ENCODE measurements around the gene RAET1L. TPM values are rescaled to one million over a fixed set of nuclear protein-coding genes. Genes with fewer than 3 reads are reported as not detected.
"Not testable (repeated sequence)": the region's sequence is repeated elsewhere in the genome, so short reads cannot be mapped to it uniquely, and the experiment has no call there.

RAET1L gene
- total RNA-seq, 4 donors from 2014 or later = not detected

DNA sequence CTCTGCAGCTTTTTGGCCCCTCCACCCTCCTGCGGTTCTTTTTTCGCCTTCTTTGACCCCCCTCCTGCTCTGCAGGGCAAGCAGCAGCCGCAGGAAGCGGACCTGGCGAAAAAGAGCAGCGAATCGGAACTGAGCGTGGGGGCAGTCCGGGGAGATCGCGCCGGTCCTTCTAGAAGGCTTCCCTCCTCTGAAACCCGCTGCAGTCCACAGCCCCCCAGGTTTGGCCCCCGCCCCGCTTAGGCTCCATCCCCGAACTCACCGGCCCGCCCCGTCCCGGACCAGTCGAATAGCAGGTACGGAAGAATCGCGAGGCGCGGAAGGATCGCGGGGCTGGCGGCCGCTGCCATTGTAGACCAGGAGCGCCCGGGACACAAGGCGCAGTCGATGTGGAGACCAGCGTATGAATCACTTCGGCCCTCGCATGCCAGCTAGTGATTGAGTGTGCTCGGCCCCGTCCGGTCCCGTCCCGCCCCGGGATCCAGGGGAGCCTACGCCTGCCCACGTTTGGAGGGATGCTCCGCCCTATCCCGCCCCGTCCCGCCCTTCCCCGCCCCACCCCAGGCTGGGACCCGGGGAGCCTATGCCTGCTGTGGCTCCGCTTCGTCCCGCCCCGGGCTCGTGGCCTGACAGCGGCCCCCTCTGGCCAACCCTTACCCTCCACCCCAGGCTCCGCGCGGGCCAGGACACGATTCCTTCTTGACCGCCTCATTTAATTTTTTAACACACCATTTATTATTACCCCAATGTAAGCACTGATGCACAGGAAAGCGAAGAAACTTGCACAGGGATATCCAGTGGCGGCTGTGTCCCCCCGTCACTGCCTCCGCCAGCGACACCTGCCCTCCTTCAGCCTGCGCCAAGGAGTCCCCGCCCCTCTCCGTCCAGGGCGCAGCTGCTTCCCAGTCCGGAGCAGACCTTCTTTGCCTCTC, 43.7 kb upstream of the RAET1L start, which contains the start of gene ULBP3:
TSS of gene ULBP3 (minus strand) at position 402 of the 929 bp plus-strand sequence. CDS start at position 347, 55 bp downstream.
- no peaks in the 10 kb centered on the region for H3K36me3 ChIP-seq
- no peaks in the 10 kb centered on the region for H3K27me3 ChIP-seq
- peak; percentile 81 to 94 (median 93) for DNase-seq
- H3K4me3 ChIP-seq = peak within 1 kb of the TSS; percentile 65 to 72 (median 68)
- no peaks in the 10 kb centered on the region for H3K9me3 ChIP-seq
- peaks cover 0 to 11% (median 0%) of the 10 kb centered on the region in 4 donors for H3K4me1 ChIP-seq
- H3K27ac ChIP-seq = peak within 1 kb of the TSS; percentile 26 to 68 (median 42)
- TF ChIP-seq POLR2A (IDR thresholded peaks at IDR 0.05) = peak; percentile 29 to 77
- TF ChIP-seq CTCF (IDR thresholded peaks at IDR 0.05) = peak; percentile 19 to 58 (median 53)

DNA sequence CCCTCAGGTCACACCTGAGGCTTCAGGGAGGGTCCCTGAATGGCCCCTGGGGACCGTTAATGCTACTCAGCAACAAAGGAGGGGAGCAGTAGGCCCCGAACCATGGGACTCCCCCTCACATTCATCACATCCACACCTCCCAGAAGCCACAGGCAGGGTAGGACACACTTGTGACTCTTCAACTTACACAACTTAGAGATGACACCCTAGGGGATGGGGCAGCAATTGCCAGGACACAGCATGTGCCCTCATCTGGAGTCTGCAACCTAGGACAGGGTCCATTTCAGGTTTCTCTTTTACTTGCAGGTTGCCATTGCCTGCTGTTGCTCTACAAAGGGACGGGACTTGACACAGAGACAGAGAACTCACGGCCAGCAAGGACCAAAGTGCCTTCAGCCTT, 42.8 kb upstream of the RAET1L start:
- no peak for TF ChIP-seq POLR2A (IDR thresholded peaks at IDR 0.05)
- no peak for TF ChIP-seq CTCF (IDR thresholded peaks at IDR 0.05)
- Histone ChIP-seq H3K4me1 (peaks cover 0 to 11% (median 0%) of the 10 kb centered on the region in 4 donors), H3K27ac (no peak overlapping the region), H3K36me3 (no peaks in the 10 kb centered on the region), H3K27me3 (no peaks in the 10 kb centered on the region), H3K4me3 (peak overlapping the region; percentile 65 to 72 (median 68)), H3K9me3 (no peaks in the 10 kb centered on the region)
- no peak for DNase-seq

- Histone ChIP-seq H3K36me3 (no peaks in the 10 kb centered on the region), H3K27me3 (no peaks in the 10 kb centered on the region), H3K4me1 (peaks cover 0 to 6% (median 0%) of the 10 kb centered on the region in 4 donors), H3K27ac (no peak overlapping the region), H3K9me3 (no peaks in the 10 kb centered on the region), H3K4me3 (no peak overlapping the region)
- no peak for DNase-seq
- TF ChIP-seq POLR2A (IDR thresholded peaks at IDR 0.05) = no peak
- no peak for TF ChIP-seq CTCF (IDR thresholded peaks at IDR 0.05)
These were observed 39.8 kb upstream of the RAET1L start for GRCh38 chr6:150065083-150065482.

GRCh38 chr6:150063640-150064039, 38.3 kb upstream of the RAET1L start:
- no peaks in the 10 kb centered on the region for H3K27me3 ChIP-seq
- no peaks in the 10 kb centered on the region for H3K36me3 ChIP-seq
- no peak for DNase-seq
- H3K9me3 ChIP-seq = no peaks in the 10 kb centered on the region
- TF ChIP-seq CTCF (IDR thresholded peaks at IDR 0.05) = no peak
- TF ChIP-seq POLR2A (IDR thresholded peaks at IDR 0.05) = no peak
- no peak overlapping the region for H3K4me3 ChIP-seq
- H3K4me1 ChIP-seq = peaks cover 0 to 6% (median 0%) of the 10 kb centered on the region in 4 donors
- H3K27ac ChIP-seq = no peak overlapping the region

DNA sequence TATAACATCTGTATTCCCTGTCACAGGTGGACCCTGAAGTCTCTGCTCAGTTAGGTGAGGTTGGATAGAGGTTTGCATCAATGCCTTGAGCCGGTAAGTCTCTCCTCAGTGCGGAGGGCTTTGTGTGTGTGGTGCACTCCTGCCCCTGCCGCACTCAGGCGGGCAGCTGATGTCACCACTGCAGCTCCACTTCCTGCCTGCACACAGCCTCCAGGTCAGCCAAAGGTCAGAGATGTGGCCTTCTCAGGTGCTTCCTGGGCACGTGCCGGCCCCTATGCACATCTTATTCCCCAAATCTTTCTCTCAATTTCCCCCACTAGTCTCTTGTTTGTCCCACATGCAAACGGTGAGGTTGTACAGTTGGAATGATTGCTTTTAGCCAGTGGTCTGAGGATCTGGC, 34.6 kb upstream of the RAET1L start:
- not testable (repeated sequence) for H3K4me3 ChIP-seq, H3K36me3 ChIP-seq, H3K9me3 ChIP-seq, H3K27ac ChIP-seq, H3K4me1 ChIP-seq, H3K27me3 ChIP-seq
- DNase-seq = peak in 1 of 3 donors; percentile 28

GRCh38 chr6:150058986-150059385, 33.7 kb upstream of the RAET1L start:
- no peaks in the 10 kb centered on the region for H3K9me3 ChIP-seq
- TF ChIP-seq POLR2A (IDR thresholded peaks at IDR 0.05) (no peak), CTCF (IDR thresholded peaks at IDR 0.05) (no peak)
- DNase-seq = no peak
- no peaks in the 10 kb centered on the region for H3K36me3 ChIP-seq
- H3K4me3 ChIP-seq = no peak overlapping the region
- H3K27ac ChIP-seq = no peak overlapping the region
- H3K27me3 ChIP-seq = no peaks in the 10 kb centered on the region
- no peaks in the 10 kb centered on the region for H3K4me1 ChIP-seq

Data from Peyer's patch (tissue), 4 donors.